NCI-H526 treated with DMSO at 0.1 percent for 48 hours (cell line): Measurements from ENCODE around the gene FRMPD2.
"Not testable (repeated sequence)": the region's sequence is repeated elsewhere in the genome, so short reads cannot be mapped to it uniquely, and the experiment has no call there.

Source experiments
- DNase-seq: peaks from one replicate; lab custom pipeline; 2025; lab: John Stamatoyannopoulos, UW

The FRMPD2 gene

GRCh38 chr10:48287417-48288391 lies 13.2 kb upstream of the FRMPD2 start:
- no peak for DNase-seq

GRCh38 chr10:48286356-48286755 lies 11.9 kb upstream of the FRMPD2 start:
- no peak for DNase-seq

- no peak for DNase-seq
These were observed 11.2 kb upstream of the FRMPD2 start for GRCh38 chr10:48285710-48286109.

- DNase-seq, result no peak
These were observed 10.3 kb upstream of the FRMPD2 start for GRCh38 chr10:48284811-48285210.

- no peak for DNase-seq
These were observed 9.6 kb upstream of the FRMPD2 start for GRCh38 chr10:48284002-48284546.

GRCh38 chr10:48282829-48283228 lies 8.3 kb upstream of the FRMPD2 start:
- DNase-seq, result no peak

GRCh38 chr10:48281697-48282096 lies 7.2 kb upstream of the FRMPD2 start:
- DNase-seq, result not testable (repeated sequence)

- DNase-seq, result no peak
These were observed 4.7 kb upstream of the FRMPD2 start for GRCh38 chr10:48279081-48279751.

- DNase-seq, result no peak
These were observed 2.6 kb upstream of the FRMPD2 start for GRCh38 chr10:48277093-48277492.

GRCh38 chr10:48273741-48274140 lies 755 bp downstream of the FRMPD2 start:
- DNase-seq, result no peak

- DNase-seq, result no peak
These were observed 1.8 kb downstream of the FRMPD2 start for GRCh38 chr10:48272682-48273081.

GRCh38 chr10:48271047-48271730 lies 3.3 kb downstream of the FRMPD2 start:
- no peak for DNase-seq

GRCh38 chr10:48266528-48266927 lies 8.0 kb downstream of the FRMPD2 start:
- no peak for DNase-seq

GRCh38 chr10:48258105-48258504 lies 16.4 kb downstream of the FRMPD2 start:
- DNase-seq, result no peak

GRCh38 chr10:48257407-48257961 lies 17.0 kb downstream of the FRMPD2 start:
- no peak for DNase-seq

GRCh38 chr10:48255722-48256121 lies 18.8 kb downstream of the FRMPD2 start:
- no peak for DNase-seq

- no peak for DNase-seq
These were observed 19.6 kb downstream of the FRMPD2 start for GRCh38 chr10:48254750-48255512.

- peak; percentile 13 for DNase-seq
These were observed 20.4 kb downstream of the FRMPD2 start for GRCh38 chr10:48253970-48254657.

GRCh38 chr10:48252354-48252650 lies 22.2 kb downstream of the FRMPD2 start:
- DNase-seq, result no peak

- peak; percentile 34 for DNase-seq
These were observed 22.8 kb downstream of the FRMPD2 start for GRCh38 chr10:48251525-48252353.
